ENCODE measurements around the gene GREM1.

The GREM1 gene

DNA sequence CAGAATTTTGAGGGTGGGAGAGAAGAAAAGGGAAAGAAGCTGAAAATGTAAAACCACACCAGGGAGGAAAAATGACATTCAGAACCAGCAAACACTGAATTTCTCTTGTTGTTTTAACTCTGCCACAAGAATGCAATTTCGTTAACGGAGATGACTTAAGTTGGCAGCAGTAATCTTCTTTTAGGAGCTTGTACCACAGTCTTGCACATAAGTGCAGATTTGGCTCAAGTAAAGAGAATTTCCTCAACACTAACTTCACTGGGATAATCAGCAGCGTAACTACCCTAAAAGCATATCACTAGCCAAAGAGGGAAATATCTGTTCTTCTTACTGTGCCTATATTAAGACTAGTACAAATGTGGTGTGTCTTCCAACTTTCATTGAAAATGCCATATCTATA is 15.5 kb downstream of the GREM1 start:
- no peak overlapping the region for H3K27ac Mint-ChIP-seq
- peaks cover 51% of the 10 kb centered on the region for H3K27me3 Mint-ChIP-seq (ENCODE audit: low read depth)
- H3K9me3 Mint-ChIP-seq, result no peaks in the 10 kb centered on the region
- H3K36me3 Mint-ChIP-seq (ENCODE audit: low read depth), result no peaks in the 10 kb centered on the region
- H3K4me3 Mint-ChIP-seq, result no peak overlapping the region
- H3K4me1 Mint-ChIP-seq (ENCODE audit: low read depth), result no peaks in the 10 kb centered on the region

DNA sequence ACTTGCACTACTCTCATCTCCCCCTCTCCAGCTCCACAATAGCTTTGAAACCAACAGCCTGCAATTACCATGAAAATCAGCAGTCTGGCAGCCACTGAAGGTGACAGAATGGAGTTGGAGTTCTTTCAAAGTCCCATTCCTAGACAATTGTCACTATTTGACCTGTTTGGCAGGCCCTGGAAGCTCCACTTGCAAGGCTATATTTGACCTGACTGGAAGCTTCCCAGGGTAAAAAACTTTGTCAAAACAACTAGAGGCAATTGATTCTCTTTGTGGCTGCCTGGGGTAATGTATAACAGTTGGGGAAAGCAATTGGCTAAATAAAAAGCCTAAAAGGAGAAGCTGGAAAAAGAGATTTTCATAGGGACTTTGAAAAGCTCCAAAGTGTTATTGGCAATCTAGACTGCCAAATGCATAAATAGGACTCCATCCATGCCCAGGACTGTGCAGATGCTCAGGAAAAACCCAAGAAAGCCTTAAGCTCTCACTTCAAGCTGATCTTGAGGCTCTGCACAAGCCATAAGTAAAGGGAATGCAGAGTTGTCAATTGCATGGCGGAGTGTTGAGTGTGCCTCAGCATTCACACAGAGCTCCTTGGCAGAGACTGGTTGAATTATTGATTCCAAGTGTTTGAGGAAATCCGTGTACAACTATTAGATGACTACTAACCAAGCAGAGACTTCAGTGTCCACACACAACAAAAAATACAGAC is 18.3 kb downstream of the GREM1 start:
- no peaks in the 10 kb centered on the region for H3K4me1 Mint-ChIP-seq (ENCODE audit: low read depth)
- no peak overlapping the region for H3K27ac Mint-ChIP-seq
- H3K4me3 Mint-ChIP-seq, result no peak overlapping the region
- no peaks in the 10 kb centered on the region for H3K36me3 Mint-ChIP-seq (ENCODE audit: low read depth)
- no peaks in the 10 kb centered on the region for H3K9me3 Mint-ChIP-seq
- H3K27me3 Mint-ChIP-seq (ENCODE audit: low read depth), result peaks cover 44% of the 10 kb centered on the region

DNA sequence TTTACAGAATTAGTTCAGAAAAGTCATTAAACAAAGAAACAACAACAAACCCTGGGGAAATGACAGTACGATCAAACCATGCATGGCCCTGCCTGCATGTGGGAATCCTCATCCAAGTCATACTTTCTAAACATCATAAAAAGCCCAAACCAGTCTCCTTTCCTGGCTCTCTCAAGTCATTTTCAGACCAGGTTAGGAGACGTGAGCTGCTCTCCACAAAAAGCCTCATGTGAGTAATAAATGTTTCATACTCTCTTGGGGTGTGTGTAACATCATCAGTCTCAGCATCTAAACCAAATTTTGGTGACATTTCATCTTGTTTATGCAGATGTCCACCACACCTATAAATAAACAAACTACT is 18.9 kb downstream of the GREM1 start:
- Mint-ChIP-seq H3K4me1 (ENCODE audit: low read depth) (no peaks in the 10 kb centered on the region), H3K36me3 (ENCODE audit: low read depth) (no peaks in the 10 kb centered on the region), H3K27me3 (ENCODE audit: low read depth) (peaks cover 41% of the 10 kb centered on the region)

DNA sequence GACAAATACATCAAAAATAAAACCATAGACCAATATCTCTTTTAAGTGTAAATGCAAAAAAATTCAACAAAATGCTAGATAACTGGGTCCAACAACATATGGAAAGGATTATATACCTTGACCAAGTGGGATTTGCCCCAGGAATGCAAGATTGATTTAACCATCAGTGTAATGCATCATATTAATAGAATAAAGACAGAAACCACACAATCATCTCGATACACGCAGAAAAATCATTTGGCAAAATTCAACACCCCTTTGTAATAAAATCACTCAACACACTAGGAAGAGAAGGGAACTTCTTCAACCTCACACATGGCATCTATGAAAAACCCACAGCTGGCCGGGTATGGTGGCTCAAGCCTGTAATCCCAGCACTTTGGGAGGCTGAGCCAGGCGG is 19.5 kb downstream of the GREM1 start:
- H3K4me1 Mint-ChIP-seq (ENCODE audit: low read depth), result no peaks in the 10 kb centered on the region
- H3K27ac Mint-ChIP-seq, result no peak overlapping the region
- no peaks in the 10 kb centered on the region for H3K36me3 Mint-ChIP-seq (ENCODE audit: low read depth)
- H3K27me3 Mint-ChIP-seq (ENCODE audit: low read depth), result peaks cover 41% of the 10 kb centered on the region
- H3K4me3 Mint-ChIP-seq, result no peak overlapping the region
- H3K9me3 Mint-ChIP-seq, result no peaks in the 10 kb centered on the region

More for the DNA sequence above, 18.9 kb downstream of the GREM1 start:
- no peak overlapping the region for H3K27ac Mint-ChIP-seq
- H3K9me3 Mint-ChIP-seq, result no peaks in the 10 kb centered on the region
- no peak overlapping the region for H3K4me3 Mint-ChIP-seq

DNA sequence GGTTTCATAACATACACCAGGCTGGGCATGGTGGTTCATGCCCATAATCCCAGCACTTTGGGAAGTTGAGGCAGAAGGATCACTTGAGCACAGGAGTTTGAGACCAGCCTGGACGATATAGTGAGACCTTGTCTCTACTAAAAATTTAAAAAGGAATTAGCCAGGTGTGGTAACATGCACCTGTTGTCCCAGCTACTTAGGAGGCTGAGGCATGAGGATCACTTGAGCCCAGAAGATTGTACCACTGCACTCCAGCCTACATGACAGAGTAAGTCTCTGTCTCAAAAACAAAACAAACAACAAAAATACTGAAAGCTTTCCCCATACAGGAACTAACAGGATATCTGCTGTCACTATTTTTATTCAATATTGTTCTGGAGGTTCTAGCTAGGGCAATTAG is 20.9 kb downstream of the GREM1 start:
- no peak overlapping the region for H3K4me3 Mint-ChIP-seq
- H3K9me3 Mint-ChIP-seq, result no peaks in the 10 kb centered on the region
- no peaks in the 10 kb centered on the region for H3K4me1 Mint-ChIP-seq (ENCODE audit: low read depth)
- no peak overlapping the region for H3K27ac Mint-ChIP-seq
- peaks cover 39% of the 10 kb centered on the region for H3K27me3 Mint-ChIP-seq (ENCODE audit: low read depth)
- H3K36me3 Mint-ChIP-seq (ENCODE audit: low read depth), result no peaks in the 10 kb centered on the region

DNA sequence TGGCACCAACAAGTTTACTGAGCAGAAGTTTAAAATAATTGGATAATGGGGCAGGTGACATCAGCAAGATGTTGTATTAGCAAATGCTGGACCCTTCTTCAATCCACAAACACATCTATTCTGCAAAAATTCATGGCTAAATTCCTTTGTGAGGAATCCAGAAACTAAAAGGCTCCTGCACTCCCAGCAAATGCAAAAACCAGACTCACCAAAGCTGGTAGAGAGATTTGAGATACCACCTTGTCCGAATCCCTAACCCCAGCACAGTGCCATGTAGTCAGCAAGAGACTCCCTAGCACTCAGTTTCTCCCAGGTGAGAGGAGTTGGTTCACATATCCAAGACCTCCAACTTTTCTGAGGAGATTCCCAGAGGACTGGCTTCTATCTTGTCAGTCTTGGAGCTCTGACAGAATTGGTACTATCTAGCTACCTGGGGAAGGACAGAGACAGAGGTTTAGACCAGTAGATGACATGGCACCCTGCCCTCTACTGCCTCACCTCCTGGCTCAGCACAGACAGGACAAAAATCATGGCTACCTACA is 21.8 kb downstream of the GREM1 start:
- Mint-ChIP-seq H3K9me3 (no peaks in the 10 kb centered on the region), H3K27me3 (ENCODE audit: low read depth) (peaks cover 32% of the 10 kb centered on the region), H3K27ac (no peak overlapping the region), H3K36me3 (ENCODE audit: low read depth) (no peaks in the 10 kb centered on the region), H3K4me1 (ENCODE audit: low read depth) (no peaks in the 10 kb centered on the region), H3K4me3 (no peak overlapping the region)

DNA sequence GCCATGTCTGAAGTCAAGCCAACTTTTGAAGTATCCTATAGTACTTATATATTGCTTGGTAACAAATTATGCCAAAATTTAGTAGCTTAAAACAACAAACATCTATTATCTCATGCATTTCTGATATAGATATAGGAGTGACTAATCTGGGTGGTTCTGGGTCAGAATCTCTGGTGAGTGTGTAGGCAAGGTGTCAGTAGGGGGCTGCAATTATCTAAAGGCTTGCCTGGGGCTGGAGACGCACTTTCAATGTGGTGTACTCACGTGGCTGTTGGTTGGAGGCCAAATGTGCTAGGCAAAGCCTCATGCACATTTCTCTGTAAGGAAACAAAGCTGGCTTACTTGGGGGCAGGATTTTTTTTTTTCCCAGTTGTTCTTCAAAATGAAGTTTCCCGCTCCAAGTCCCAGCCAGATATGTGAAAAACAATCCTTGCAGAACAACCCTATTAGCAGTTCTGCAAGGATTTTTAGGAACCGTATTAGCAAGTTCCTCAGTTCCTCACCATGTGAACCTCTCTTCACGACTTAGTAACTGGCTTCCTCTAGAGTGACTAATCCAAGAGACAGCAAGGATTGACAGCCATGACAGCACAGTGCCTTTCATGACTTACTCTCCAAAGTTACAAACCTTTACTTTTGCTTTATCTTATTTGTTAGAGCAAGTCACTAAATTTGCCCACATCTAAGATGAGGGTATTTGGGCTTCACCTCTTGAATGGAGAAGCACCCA is 25.8 kb downstream of the GREM1 start:
- no peaks in the 10 kb centered on the region for H3K9me3 Mint-ChIP-seq
- H3K27ac Mint-ChIP-seq, result no peak overlapping the region
- H3K4me3 Mint-ChIP-seq, result no peak overlapping the region
- H3K36me3 Mint-ChIP-seq (ENCODE audit: low read depth), result no peaks in the 10 kb centered on the region
- no peaks in the 10 kb centered on the region for H3K4me1 Mint-ChIP-seq (ENCODE audit: low read depth)
- peaks cover 35% of the 10 kb centered on the region for H3K27me3 Mint-ChIP-seq (ENCODE audit: low read depth)

DNA sequence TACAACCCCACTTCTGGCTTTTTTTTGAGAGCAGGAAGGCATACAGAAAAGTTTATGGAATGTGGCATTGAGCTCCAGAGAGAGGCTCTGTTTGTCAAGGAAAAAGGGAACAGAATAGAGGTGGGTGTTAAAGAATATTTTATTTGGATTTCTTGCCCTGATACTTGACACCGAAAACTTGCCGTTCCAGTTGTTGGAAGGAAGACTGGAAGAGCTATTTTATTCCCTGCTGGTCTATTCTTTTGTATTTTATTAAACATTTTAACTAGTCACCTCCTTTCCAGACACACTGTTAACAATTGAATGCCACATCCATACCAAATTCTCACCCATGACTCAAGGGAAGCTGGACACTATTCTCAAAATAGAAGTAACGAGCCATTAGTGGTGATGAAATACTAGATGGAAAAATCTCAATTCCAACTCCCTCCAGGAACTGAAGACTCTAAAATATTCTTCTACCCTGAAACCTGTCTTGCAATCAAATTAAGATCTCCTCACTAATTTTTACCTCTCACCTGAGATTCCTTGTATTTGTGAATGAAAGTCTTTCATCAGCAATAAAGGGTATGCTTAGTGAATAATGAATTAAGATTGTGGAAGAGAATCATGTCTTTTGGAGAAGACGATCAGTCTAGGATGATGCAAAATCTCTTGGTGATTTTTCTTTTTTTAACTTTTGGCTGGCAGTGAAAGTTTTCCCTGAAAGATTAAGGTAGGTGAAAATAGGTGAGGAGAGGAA is 28.5 kb downstream of the GREM1 start:
- Mint-ChIP-seq H3K9me3 (no peaks in the 10 kb centered on the region), H3K27ac (no peak overlapping the region), H3K27me3 (ENCODE audit: low read depth) (peaks cover 21% of the 10 kb centered on the region), H3K36me3 (ENCODE audit: low read depth) (no peaks in the 10 kb centered on the region), H3K4me3 (no peak overlapping the region), H3K4me1 (ENCODE audit: low read depth) (no peaks in the 10 kb centered on the region)

DNA sequence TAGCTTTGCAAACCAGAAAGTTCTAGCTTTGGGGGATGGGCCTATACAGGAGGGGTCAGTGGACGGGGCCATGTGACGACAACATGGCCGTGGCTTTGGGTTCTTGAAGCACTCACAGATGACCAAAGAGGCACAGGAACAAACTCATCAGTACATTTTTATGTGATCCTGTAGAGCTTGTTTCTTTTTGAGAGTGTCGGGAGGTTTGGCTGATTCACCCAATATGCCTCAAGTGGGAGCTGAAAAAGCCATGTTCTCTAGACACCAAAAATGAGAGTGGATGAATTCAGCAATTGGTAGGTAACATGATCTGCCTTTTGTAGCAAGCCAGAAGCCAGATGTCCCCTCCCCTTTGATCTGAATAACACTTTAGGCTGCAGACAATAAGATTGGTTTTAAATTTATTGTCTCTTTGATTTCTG is 30.1 kb downstream of the GREM1 start:
- no peaks in the 10 kb centered on the region for H3K4me1 Mint-ChIP-seq (ENCODE audit: low read depth)
- H3K9me3 Mint-ChIP-seq, result no peaks in the 10 kb centered on the region
- H3K4me3 Mint-ChIP-seq, result no peak overlapping the region
- no peak overlapping the region for H3K27ac Mint-ChIP-seq
- no peaks in the 10 kb centered on the region for H3K36me3 Mint-ChIP-seq (ENCODE audit: low read depth)
- peaks cover 10% of the 10 kb centered on the region for H3K27me3 Mint-ChIP-seq (ENCODE audit: low read depth)

DNA sequence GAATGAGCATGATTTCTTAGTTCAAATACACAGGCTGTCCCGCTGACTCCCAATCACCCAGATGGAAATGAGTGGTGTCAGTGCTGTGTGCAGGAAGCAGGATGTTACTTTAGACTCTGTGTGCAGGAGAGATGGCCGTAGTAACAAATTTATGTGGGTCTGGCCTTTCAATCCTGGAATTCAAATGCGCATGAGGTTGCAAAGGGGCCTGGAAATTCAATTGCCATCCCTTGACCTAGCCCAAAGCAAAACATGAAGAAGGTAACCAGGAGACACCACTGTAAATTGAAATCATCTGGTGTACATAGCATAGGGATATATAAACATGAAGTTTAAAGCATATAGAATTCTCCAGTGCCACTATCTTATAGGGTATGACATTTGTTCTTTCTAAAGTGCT is 33.2 kb downstream of the GREM1 start:
- Mint-ChIP-seq H3K9me3 (no peaks in the 10 kb centered on the region), H3K4me3 (no peak overlapping the region), H3K4me1 (ENCODE audit: low read depth) (no peaks in the 10 kb centered on the region), H3K36me3 (ENCODE audit: low read depth) (no peaks in the 10 kb centered on the region), H3K27me3 (ENCODE audit: low read depth) (peaks cover 9% of the 10 kb centered on the region), H3K27ac (no peak overlapping the region)

DNA sequence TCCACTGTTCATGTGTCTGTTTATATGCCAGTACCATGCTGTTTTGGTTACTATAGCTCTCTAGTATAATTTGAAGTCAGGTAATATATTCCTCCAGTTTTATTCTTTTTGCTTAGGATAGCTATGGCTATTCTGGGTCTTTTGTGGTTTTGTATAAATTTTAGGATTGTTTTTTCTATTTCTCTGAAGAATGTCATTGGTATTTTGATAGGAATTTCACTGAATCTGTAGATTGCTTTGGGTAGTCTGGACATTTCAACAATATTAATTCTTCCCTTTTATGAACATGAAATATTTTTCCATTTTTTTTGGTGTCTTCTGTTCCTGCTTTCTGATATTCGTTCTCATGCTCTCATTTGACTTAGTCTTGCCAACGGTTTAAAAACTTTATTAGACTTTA is 39.6 kb downstream of the GREM1 start:
- H3K4me3 Mint-ChIP-seq, result no peak overlapping the region
- no peaks in the 10 kb centered on the region for H3K4me1 Mint-ChIP-seq (ENCODE audit: low read depth)
- no peaks in the 10 kb centered on the region for H3K36me3 Mint-ChIP-seq (ENCODE audit: low read depth)
- H3K27me3 Mint-ChIP-seq (ENCODE audit: low read depth), result peaks cover 12% of the 10 kb centered on the region
- no peaks in the 10 kb centered on the region for H3K9me3 Mint-ChIP-seq
- no peak overlapping the region for H3K27ac Mint-ChIP-seq

DNA sequence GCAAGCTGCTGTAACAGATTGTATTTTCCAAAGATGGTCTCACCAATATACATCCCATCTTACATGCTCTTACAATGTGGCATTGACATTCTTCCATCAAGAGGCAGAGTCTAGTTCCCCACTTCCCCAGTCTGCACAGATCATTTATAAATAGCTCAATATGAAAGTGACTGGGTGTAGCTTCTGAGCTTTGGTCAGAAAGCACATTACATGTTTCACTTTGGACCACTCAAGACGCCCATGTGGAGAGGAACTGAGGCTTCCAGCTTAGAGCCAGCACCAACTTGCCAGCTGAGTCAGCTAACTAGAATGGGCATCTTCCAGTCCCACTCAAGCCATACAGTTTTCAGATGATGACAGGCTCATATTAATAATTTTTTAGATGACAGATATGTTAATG is 45.5 kb downstream of the GREM1 start:
- no peaks in the 10 kb centered on the region for H3K9me3 Mint-ChIP-seq
- peaks cover 11% of the 10 kb centered on the region for H3K27me3 Mint-ChIP-seq (ENCODE audit: low read depth)
- no peak overlapping the region for H3K27ac Mint-ChIP-seq
- no peak overlapping the region for H3K4me3 Mint-ChIP-seq
- H3K4me1 Mint-ChIP-seq (ENCODE audit: low read depth), result no peaks in the 10 kb centered on the region
- no peaks in the 10 kb centered on the region for H3K36me3 Mint-ChIP-seq (ENCODE audit: low read depth)

DNA sequence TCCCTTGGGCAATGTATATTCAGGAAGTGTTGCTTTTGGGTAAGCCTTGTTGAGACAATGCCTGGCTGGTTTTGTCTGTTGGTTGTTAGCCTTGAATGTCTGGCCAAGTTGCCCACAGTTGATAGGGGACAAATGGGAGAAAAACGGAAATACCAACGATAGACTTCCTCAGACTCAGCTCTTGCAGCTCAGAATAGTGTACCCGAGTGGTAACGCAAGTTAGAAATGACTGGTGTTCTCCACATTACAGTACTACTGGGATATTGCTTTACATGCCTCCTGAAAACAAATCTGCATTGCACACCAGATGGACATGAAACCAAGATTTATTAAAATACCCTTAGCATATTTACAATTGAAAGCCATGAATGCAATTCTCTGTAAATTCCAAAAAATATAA is 47.4 kb downstream of the GREM1 start:
- Mint-ChIP-seq H3K9me3 (no peaks in the 10 kb centered on the region), H3K36me3 (ENCODE audit: low read depth) (no peaks in the 10 kb centered on the region), H3K4me3 (no peak overlapping the region), H3K4me1 (ENCODE audit: low read depth) (no peaks in the 10 kb centered on the region), H3K27ac (no peak overlapping the region), H3K27me3 (ENCODE audit: low read depth) (peaks cover 11% of the 10 kb centered on the region)

DNA sequence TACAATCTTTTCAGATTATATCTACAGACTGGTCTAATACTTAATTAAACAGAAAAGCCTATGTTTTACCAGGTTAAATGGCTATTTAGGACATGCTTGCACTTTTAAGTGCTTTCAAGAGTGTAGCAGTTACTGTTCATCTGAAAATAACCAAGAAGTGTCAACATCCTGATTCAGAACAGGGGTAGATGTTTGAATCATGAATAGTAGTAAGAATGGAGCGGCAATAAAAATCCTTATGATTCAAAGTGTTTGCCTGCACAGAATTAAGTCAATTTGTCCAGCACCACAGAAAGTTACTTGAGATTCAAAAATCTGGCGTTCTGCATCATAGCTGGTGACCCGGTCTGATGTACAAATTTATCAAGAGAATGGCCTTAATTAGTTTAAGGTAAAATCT is 48.3 kb downstream of the GREM1 start:
- H3K36me3 Mint-ChIP-seq (ENCODE audit: low read depth), result no peaks in the 10 kb centered on the region
- no peak overlapping the region for H3K27ac Mint-ChIP-seq
- no peaks in the 10 kb centered on the region for H3K4me1 Mint-ChIP-seq (ENCODE audit: low read depth)
- no peak overlapping the region for H3K4me3 Mint-ChIP-seq
- peaks cover 8% of the 10 kb centered on the region for H3K27me3 Mint-ChIP-seq (ENCODE audit: low read depth)
- H3K9me3 Mint-ChIP-seq, result no peaks in the 10 kb centered on the region

DNA sequence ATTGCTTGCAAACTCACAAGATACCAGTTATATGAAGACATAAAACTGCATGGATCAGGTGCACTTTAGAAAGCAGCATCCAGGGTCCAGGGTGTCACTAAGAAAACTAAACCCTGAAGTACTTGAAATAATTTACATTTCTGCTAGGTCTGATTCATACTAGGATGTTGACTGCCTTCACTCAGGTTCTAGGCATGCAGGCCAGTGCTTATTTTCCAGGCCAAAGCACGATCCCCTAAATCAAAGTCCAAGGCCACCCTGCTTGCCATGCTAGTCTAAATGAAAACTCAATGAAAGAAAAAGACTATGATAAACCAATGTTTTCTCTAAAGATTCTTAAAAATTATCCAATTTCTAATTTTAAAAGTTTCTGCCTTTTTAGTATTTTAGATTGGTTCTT is 49.4 kb downstream of the GREM1 start:
- H3K27me3 Mint-ChIP-seq (ENCODE audit: low read depth), result peaks cover 8% of the 10 kb centered on the region
- H3K4me3 Mint-ChIP-seq, result no peak overlapping the region
- H3K9me3 Mint-ChIP-seq, result no peaks in the 10 kb centered on the region
- no peaks in the 10 kb centered on the region for H3K4me1 Mint-ChIP-seq (ENCODE audit: low read depth)
- H3K27ac Mint-ChIP-seq, result no peak overlapping the region
- H3K36me3 Mint-ChIP-seq (ENCODE audit: low read depth), result no peaks in the 10 kb centered on the region
